ENCODE measurements around the gene MXD3. TPM values are rescaled to one million over a fixed set of nuclear protein-coding genes. Genes with fewer than 3 reads are reported as not detected.

Gene MXD3
- total RNA-seq, 1 donor from 2014 or later: 18.4 TPM

- Mint-ChIP-seq H3K4me3 (no peak overlapping the region), H3K36me3 (peaks cover 10% of the 10 kb centered on the region), H3K4me1 (peaks cover 31% of the 10 kb centered on the region), H3K9me3 (no peaks in the 10 kb centered on the region), H3K27ac (peak overlapping the region; percentile 21), H3K27me3 (ENCODE audit: low read depth) (no peaks in the 10 kb centered on the region)
- TF ChIP-seq CTCF (IDR thresholded peaks at IDR 0.05; ENCODE audit: unreplicated experiment): no peak
- DNase-seq (ENCODE audit: low spot score in 2 of 2, unreplicated experiment in 2 of 2): no peak
Measured at GRCh38 chr5:177297922-177298321, 13.8 kb downstream of the MXD3 start.

DNA sequence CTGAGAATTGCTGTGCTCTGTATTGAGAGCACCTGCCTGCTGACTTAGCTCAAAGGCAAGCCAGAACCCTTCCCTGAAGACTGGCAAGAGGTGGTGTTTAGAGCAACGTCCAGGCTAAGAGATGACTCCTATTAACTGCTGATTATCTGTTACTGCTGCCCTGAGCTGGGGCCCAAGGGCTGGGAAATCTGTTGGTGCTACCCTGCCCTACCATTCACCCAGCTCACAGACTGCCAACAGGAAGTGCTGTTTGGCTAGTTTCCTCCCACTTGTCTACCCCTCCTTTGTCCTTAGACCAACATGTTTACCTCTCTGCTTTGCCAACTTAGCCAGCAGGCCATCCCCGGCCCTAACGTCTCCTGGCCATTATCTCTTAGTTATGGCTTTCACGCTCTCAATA is 15.1 kb downstream of the MXD3 start:
- Mint-ChIP-seq H3K4me3 (no peak overlapping the region), H3K9me3 (no peaks in the 10 kb centered on the region), H3K4me1 (peaks cover 20% of the 10 kb centered on the region), H3K36me3 (peaks cover 24% of the 10 kb centered on the region), H3K27me3 (ENCODE audit: low read depth) (no peaks in the 10 kb centered on the region), H3K27ac (peak overlapping the region; percentile 17)
- DNase-seq (ENCODE audit: low spot score in 2 of 2, unreplicated experiment in 2 of 2): no peak
- TF ChIP-seq CTCF (IDR thresholded peaks at IDR 0.05; ENCODE audit: unreplicated experiment): no peak

- peaks cover 26% of the 10 kb centered on the region for H3K36me3 Mint-ChIP-seq
- no peak for TF ChIP-seq CTCF (IDR thresholded peaks at IDR 0.05; ENCODE audit: unreplicated experiment)
Measured at GRCh38 chr5:177295924-177296323, 15.8 kb downstream of the MXD3 start.

DNA sequence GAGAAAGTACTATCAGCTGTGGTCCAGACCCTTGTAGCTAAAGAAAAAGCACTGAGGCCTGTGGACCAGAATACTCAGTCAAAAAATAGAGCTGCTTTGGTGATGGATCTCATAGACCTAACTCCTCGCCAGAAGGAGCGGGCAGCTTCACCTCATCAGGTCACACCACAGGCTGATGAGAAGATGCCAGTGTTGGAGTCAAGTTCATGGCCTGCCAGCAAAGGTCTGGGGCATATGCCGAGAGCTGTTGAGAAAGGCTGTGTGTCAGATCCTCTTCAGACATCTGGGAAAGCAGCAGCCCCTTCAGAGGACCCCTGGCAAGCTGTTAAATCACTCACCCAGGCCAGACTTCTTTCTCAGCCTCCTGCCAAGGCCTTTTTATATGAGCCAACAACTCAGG is 17.1 kb downstream of the MXD3 start:
- no peak for DNase-seq (ENCODE audit: low spot score in 2 of 2, unreplicated experiment in 2 of 2)
- Mint-ChIP-seq H3K36me3 (peaks cover 31% of the 10 kb centered on the region), H3K4me1 (peaks cover 5% of the 10 kb centered on the region), H3K4me3 (no peak overlapping the region), H3K27me3 (ENCODE audit: low read depth) (no peaks in the 10 kb centered on the region), H3K27ac (no peak overlapping the region), H3K9me3 (no peaks in the 10 kb centered on the region)
- no peak for TF ChIP-seq CTCF (IDR thresholded peaks at IDR 0.05; ENCODE audit: unreplicated experiment)

More at GRCh38 chr5:177295924-177296323, 15.8 kb downstream of the MXD3 start:
- Mint-ChIP-seq H3K4me1 (peaks cover 15% of the 10 kb centered on the region), H3K27me3 (ENCODE audit: low read depth) (no peaks in the 10 kb centered on the region), H3K4me3 (no peak overlapping the region), H3K27ac (peak overlapping the region; percentile 39), H3K9me3 (no peaks in the 10 kb centered on the region)
- no peak for DNase-seq (ENCODE audit: low spot score in 2 of 2, unreplicated experiment in 2 of 2)

DNA sequence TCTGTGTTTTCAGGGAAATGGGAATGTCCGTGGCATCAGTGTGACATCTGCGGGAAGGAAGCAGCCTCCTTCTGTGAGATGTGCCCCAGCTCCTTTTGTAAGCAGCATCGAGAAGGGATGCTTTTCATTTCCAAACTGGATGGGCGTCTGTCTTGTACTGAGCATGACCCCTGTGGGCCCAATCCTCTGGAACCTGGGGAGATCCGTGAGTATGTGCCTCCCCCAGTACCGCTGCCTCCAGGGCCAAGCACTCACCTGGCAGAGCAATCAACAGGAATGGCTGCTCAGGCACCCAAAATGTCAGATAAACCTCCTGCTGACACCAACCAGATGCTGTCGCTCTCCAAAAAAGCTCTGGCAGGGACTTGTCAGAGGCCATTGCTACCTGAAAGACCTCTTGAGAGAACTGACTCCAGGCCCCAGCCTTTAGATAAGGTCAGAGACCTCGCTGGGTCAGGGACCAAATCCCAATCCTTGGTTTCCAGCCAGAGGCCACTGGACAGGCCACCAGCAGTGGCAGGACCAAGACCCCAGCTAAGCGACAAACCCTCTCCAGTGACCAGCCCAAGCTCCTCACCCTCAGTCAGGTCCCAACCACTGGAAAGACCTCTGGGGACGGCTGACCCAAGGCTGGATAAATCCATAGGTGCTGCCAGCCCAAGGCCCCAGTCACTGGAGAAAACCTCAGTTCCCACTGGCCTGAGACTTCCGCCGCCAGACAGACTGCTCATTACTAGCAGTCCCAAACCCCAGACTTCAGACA is 17.7 kb downstream of the MXD3 start:
- no peak for DNase-seq (ENCODE audit: low spot score in 2 of 2, unreplicated experiment in 2 of 2)
- Mint-ChIP-seq H3K36me3 (peaks cover 36% of the 10 kb centered on the region), H3K4me1 (peaks cover 2% of the 10 kb centered on the region), H3K9me3 (no peaks in the 10 kb centered on the region), H3K27me3 (ENCODE audit: low read depth) (no peaks in the 10 kb centered on the region), H3K27ac (no peak overlapping the region), H3K4me3 (no peak overlapping the region)
- no peak for TF ChIP-seq CTCF (IDR thresholded peaks at IDR 0.05; ENCODE audit: unreplicated experiment)

All from mesothelial cell of epicardium (in vitro differentiated cells).